Kidney (tissue), 14 donors: ENCODE results near the gene SLC9B1. TPM values are rescaled to one million over a fixed set of nuclear protein-coding genes. Genes with fewer than 3 reads are reported as not detected.
"Not testable (repeated sequence)": the region's sequence is repeated elsewhere in the genome, so short reads cannot be mapped to it uniquely, and the experiment has no call there.

Experiments
- DNase-seq, 5 donors: peaks; one replicate each; pipeline ENCODE4 v3.0.0-alpha.2; 2013 to 2020
- FAIRE-seq: peaks from 2 replicates; lab custom pipeline; 2012; peaks lifted over from hg19 to GRCh38; lab: Jason Lieb, UNC
- H3K27ac ChIP-seq, 2 donors: one replicate each; pipeline ENCODE4 v1.7.0; 2013; ENCODE audit warnings: low read depth in 2 of 2, low read length in 2 of 2, inconsistent platforms in 1 of 2
- H3K27me3 ChIP-seq: one replicate; pipeline ENCODE4 v1.7.1; 2013; ENCODE audit warnings: low read length, inconsistent platforms; ENCODE audit not compliant: control insufficient read depth, insufficient read depth
- H3K36me3 ChIP-seq, 3 donors: one replicate each; pipeline versions ENCODE4 v1.7.0 to v1.7.1; 2013; ENCODE audit warnings: low read length in 3 of 3, control low read depth in 1 of 3, inconsistent platforms in 1 of 3; ENCODE audit not compliant: insufficient read depth in 3 of 3, control insufficient read depth in 2 of 3
- H3K4me1 ChIP-seq, 3 donors: one replicate each; pipeline versions ENCODE4 v1.7.0 to v1.7.1; 2013; ENCODE audit warnings: low read length in 3 of 3, inconsistent platforms in 1 of 3, low read depth in 1 of 3; ENCODE audit not compliant: control insufficient read depth in 2 of 3, insufficient read depth in 2 of 3
- H3K4me3 ChIP-seq, 3 donors: one replicate each; pipeline versions ENCODE4 v1.7.0 to v1.8.1; 2013; ENCODE audit warnings: low read length in 3 of 3, control low read depth in 1 of 3, inconsistent platforms in 1 of 3
- H3K9ac ChIP-seq, 3 donors: one replicate each; pipeline versions ENCODE4 v1.7.0 to v1.7.1; 2013; ENCODE audit warnings: low read length in 3 of 3, control low read depth in 1 of 3, inconsistent platforms in 1 of 3
- H3K9me3 ChIP-seq, 3 donors: one replicate each; pipeline versions ENCODE4 v1.7.0 to v1.7.1; 2013; ENCODE audit warnings: low read length in 3 of 3, control low read depth in 1 of 3, inconsistent platforms in 1 of 3; ENCODE audit not compliant: control insufficient read depth in 2 of 3, insufficient read depth in 1 of 3
- CTCF ChIP-seq: IDR thresholded peaks from 3 replicates; pipeline ENCODE4 v1.5.1; 2012; ENCODE audit warnings: mild to moderate bottlenecking, moderate library complexity, borderline replicate concordance; ENCODE audit not compliant: insufficient read depth; ENCODE audit errors: extremely low read depth
- intact Hi-C: fragments of 100-400 bp; cut with DNase I; formaldehyde crosslinking; loops from one replicate; pipeline ENCODE4 v1.11.1; 2022
- polyA plus RNA-seq: library from polyadenylated mRNA; stranded (reverse); fragments of 350-450 nt; fragmentation: Illumina TruSeq; extraction: RNeasy Lipid Tissue Mini Kit (QIAGEN cat#74804); gene quantifications from one replicate; pipeline ENCODE4 v1.2.3, GENCODE V29; 2014; ENCODE audit warnings: low read depth, low replicate concordance; ENCODE audit not compliant: insufficient read depth
- total RNA-seq: library from RNA; stranded (reverse); fragmentation: NEBNext Ultra II Directional; extraction: Animal tissue kit (Norgen Biotek cat#: 25700); gene quantifications from one replicate; pipeline ENCODE4 v1.2.1, GENCODE V29; 2021
- donor health status: control.
- donor health status: control.
- donor health status: control.
- donor health status: control.
- donor health status: control.
- donor health status: DM: yes; HTN: yes; CAD: no.
- donor health status: Normal renal cell carcinoma (clear cell type).

The SLC9B1 gene
- total and polyA plus RNA-seq, 2 donors from 2014 or later = 0.52 to 1.8 TPM

GRCh38 chr4:102935716-102936115 is 83.8 kb downstream of the SLC9B1 start:
- intact Hi-C loops = no loop called here
- H3K9ac ChIP-seq = no peak overlapping the region
- no peaks in the 10 kb centered on the region for H3K36me3 ChIP-seq
- DNase-seq (peak in 1 of 5 donors; percentile 32), FAIRE-seq (no peak)
- no peak overlapping the region for H3K27ac ChIP-seq
- no peaks in the 10 kb centered on the region for H3K27me3 ChIP-seq
- no peaks in the 10 kb centered on the region for H3K9me3 ChIP-seq
- H3K4me3 ChIP-seq = no peak overlapping the region
- no peaks in the 10 kb centered on the region for H3K4me1 ChIP-seq
- no peak for TF ChIP-seq CTCF

GRCh38 chr4:102919697-102920096 is 99.8 kb downstream of the SLC9B1 start:
- H3K9ac ChIP-seq, H3K27me3 ChIP-seq, H3K36me3 ChIP-seq, DNase-seq, H3K27ac ChIP-seq, H3K4me1 ChIP-seq, intact Hi-C loops, FAIRE-seq, H3K9me3 ChIP-seq, H3K4me3 ChIP-seq: not testable (repeated sequence)

- no peak overlapping the region for H3K4me3 ChIP-seq
- H3K9me3 ChIP-seq = peaks cover 0 to 7% (median 0%) of the 10 kb centered on the region in 3 donors
- FAIRE-seq (no peak), DNase-seq (no peak)
- no peaks in the 10 kb centered on the region for H3K27me3 ChIP-seq
- no peaks in the 10 kb centered on the region for H3K4me1 ChIP-seq
- no peak for TF ChIP-seq CTCF
- intact Hi-C loops = no loop called here
- H3K36me3 ChIP-seq = no peaks in the 10 kb centered on the region
- no peak overlapping the region for H3K9ac ChIP-seq
- H3K27ac ChIP-seq = no peak overlapping the region
Observed at GRCh38 chr4:102918859-102919258, 100.6 kb downstream of the SLC9B1 start.

GRCh38 chr4:102901804-102902203 is 117.7 kb downstream of the SLC9B1 start:
- intact Hi-C loops = no loop called here
- H3K4me3 ChIP-seq = no peak overlapping the region
- H3K9ac ChIP-seq = no peak overlapping the region
- H3K27ac ChIP-seq = no peak overlapping the region
- no peak for FAIRE-seq
- H3K4me1 ChIP-seq = no peaks in the 10 kb centered on the region
- no peaks in the 10 kb centered on the region for H3K9me3 ChIP-seq
- H3K36me3 ChIP-seq = no peaks in the 10 kb centered on the region
- TF ChIP-seq CTCF = no peak
- H3K27me3 ChIP-seq = no peaks in the 10 kb centered on the region
- no peak for DNase-seq

GRCh38 chr4:102897610-102898009 is 121.9 kb downstream of the SLC9B1 start:
- H3K9me3 ChIP-seq, H3K27me3 ChIP-seq, intact Hi-C loops, FAIRE-seq, H3K36me3 ChIP-seq, H3K27ac ChIP-seq, H3K4me3 ChIP-seq, DNase-seq, H3K9ac ChIP-seq, H3K4me1 ChIP-seq: not testable (repeated sequence)

GRCh38 chr4:102896547-102896946 is 123.0 kb downstream of the SLC9B1 start:
- FAIRE-seq, DNase-seq, H3K4me3 ChIP-seq, H3K9me3 ChIP-seq, intact Hi-C loops, H3K36me3 ChIP-seq, H3K9ac ChIP-seq, H3K27ac ChIP-seq, H3K27me3 ChIP-seq, H3K4me1 ChIP-seq: not testable (repeated sequence)
